B cell (primary cell): ENCODE data around the gene PTPN20. TPM values are rescaled to one million over a fixed set of nuclear protein-coding genes. Genes with fewer than 3 reads are reported as not detected.

Source experiments
- ATAC-seq: fragments of 200-7000 bp; cut with Tn5 transposase; one replicate; pipeline ENCODE4 v1.10.0; 2021; ENCODE audit warnings: low read depth, mild to moderate bottlenecking, moderate number of reproducible peaks, moderate library complexity
- CTCF ChIA-PET: fragments of 350-600 bp; sonication (Branson Sonifier 250); formaldehyde crosslinking; loops from one replicate; lab custom pipeline; 2021; ENCODE audit warnings: antibody characterized with exemption, inconsistent platforms; lab: Charles Lee
- POLR2A ChIA-PET: fragments of 350-600 bp; sonication (Branson Sonifier 250); formaldehyde crosslinking; loops from one replicate; lab custom pipeline; 2021; ENCODE audit warnings: antibody characterized with exemption; lab: Charles Lee
- DNase-seq: peaks from one replicate; pipeline ENCODE4 v3.0.0; 2013
- H2AFZ ChIP-seq: 2 replicates; pipeline ENCODE4 v1.6.1; 2012; ENCODE audit warnings: mild to moderate bottlenecking, low read depth, low read length; ENCODE audit not compliant: insufficient read depth, poor library complexity, severe bottlenecking
- H3K27ac ChIP-seq, 2 donors: 1 replicate in 1 of 2; 2 replicates in 1 of 2; pipeline ENCODE4 v1.5.1; 2012 to 2013; ENCODE audit warnings: low read length in 2 of 2, mild to moderate bottlenecking in 2 of 2, moderate library complexity in 1 of 2
- H3K27me3 ChIP-seq, 4 experiments: fragments of 200-600 bp in 1 of 4; sonication (generic) in 1 of 4; replicated peaks in 1 of 4; 1 replicate in 2 of 4; 2 replicates in 2 of 4; pipeline versions ENCODE4 v1.6.1 to v1.7.0; 2013 to 2016; ENCODE audit warnings: low read length in 3 of 4, mild to moderate bottlenecking in 2 of 4, mixed read lengths in 1 of 4, moderate library complexity in 1 of 4; ENCODE audit not compliant: insufficient read depth in 4 of 4, control insufficient read depth in 3 of 4; ENCODE audit errors: control extremely low read depth in 1 of 4
- H3K36me3 ChIP-seq, 2 experiments: replicated peaks in 1 of 2; 1 replicate in 1 of 2; 2 replicates in 1 of 2; pipeline versions ENCODE4 v1.6.1 to v1.7.1; 2013; ENCODE audit warnings: low read length in 1 of 2; ENCODE audit not compliant: insufficient read depth in 2 of 2, control insufficient read depth in 1 of 2; ENCODE audit errors: control extremely low read depth in 1 of 2, extremely low read depth in 1 of 2
- H3K4me1 ChIP-seq, 2 donors: fragments of 200-600 bp in 1 of 2; sonication (generic) in 1 of 2; 1 replicate in 1 of 2; 2 replicates in 1 of 2; pipeline versions ENCODE4 v1.5.1 to v1.6.1; 2013 to 2017; ENCODE audit warnings: low read length in 2 of 2; ENCODE audit not compliant: control insufficient read depth in 2 of 2, insufficient read depth in 2 of 2
- H3K4me2 ChIP-seq: replicated peaks from 2 replicates; pipeline ENCODE3; 2012; ENCODE audit warnings: mild to moderate bottlenecking, low read depth, low read length; ENCODE audit not compliant: poor library complexity, severe bottlenecking
- H3K4me3 ChIP-seq, 5 experiments: fragments of 200-600 bp in 1 of 5; sonication (generic) in 1 of 5; 1 replicate in 3 of 5; 2 replicates in 2 of 5; pipeline versions ENCODE4 v1.5.1 to v1.7.0; 2011 to 2016; ENCODE audit warnings: low read length in 4 of 5, mild to moderate bottlenecking in 4 of 5, low read depth in 2 of 5, control low read depth in 1 of 5, moderate library complexity in 1 of 5; ENCODE audit not compliant: insufficient read depth in 1 of 5; ENCODE audit errors: control extremely low read depth in 1 of 5, extremely low read depth in 1 of 5
- H3K79me2 ChIP-seq: fragments of 200-600 bp; sonication (generic); one replicate; pipeline ENCODE4 v1.6.0; 2016; ENCODE audit warnings: low read length; ENCODE audit not compliant: control insufficient read depth, insufficient read depth
- H3K9ac ChIP-seq: fragments of 200-600 bp; sonication (generic); 2 replicates; pipeline ENCODE4 v1.6.1; 2017; ENCODE audit warnings: mild to moderate bottlenecking, low read length, moderate library complexity
- H3K9me3 ChIP-seq, 3 donors: one replicate each; pipeline versions ENCODE4 v1.6.1 to v1.7.1; 2013; ENCODE audit warnings: low read length in 2 of 3; ENCODE audit not compliant: control insufficient read depth in 2 of 3, insufficient read depth in 1 of 3; ENCODE audit errors: control extremely low read depth in 1 of 3
- H4K20me1 ChIP-seq: 2 replicates; pipeline ENCODE4 v1.6.0; 2012; ENCODE audit warnings: mild to moderate bottlenecking, low read length; ENCODE audit not compliant: insufficient read depth, control insufficient read depth, poor library complexity, severe bottlenecking
- H3K27ac Mint-ChIP-seq: one replicate; pipeline ENCODE4 v1.8.0; 2021; ENCODE audit warnings: mixed read lengths
- H3K27me3 Mint-ChIP-seq: one replicate; pipeline ENCODE4 v1.8.0; 2021; ENCODE audit warnings: mixed read lengths
- H3K4me1 Mint-ChIP-seq: one replicate; pipeline ENCODE4 v1.8.0; 2021; ENCODE audit warnings: mixed read lengths
- H3K4me3 Mint-ChIP-seq: one replicate; pipeline ENCODE4 v1.8.0; 2021; ENCODE audit warnings: mixed read lengths
- H3K9me3 Mint-ChIP-seq: one replicate; pipeline ENCODE4 v1.8.0; 2022; ENCODE audit warnings: mixed read lengths; ENCODE audit not compliant: insufficient read depth
- EZH2 ChIP-seq: IDR thresholded peaks from 2 replicates; pipeline ENCODE4 v1.6.1; 2012; ENCODE audit warnings: borderline replicate concordance, low read depth, mild to moderate bottlenecking, moderate library complexity, low read length; ENCODE audit not compliant: insufficient read depth, poor library complexity, severe bottlenecking
- whole genome bisulfite sequencing: methylation state at CpG from one replicate; pipeline ENCODE4 v1.1.5; 2013; ENCODE audit warnings: missing lambda C conversion rate; ENCODE audit not compliant: insufficient coverage; 5-methylcytosine and 5-hydroxymethylcytosine counted together
- intact Hi-C: fragments of 100-400 bp; cut with micrococcal nuclease; formaldehyde crosslinking; loops from one replicate; pipeline ENCODE4 v1.10.0; 2022
- polyA plus RNA-seq: library from polyadenylated mRNA; depleted of rRNA; stranded (reverse); fragments of >200 nt; gene quantifications from 2 replicates; pipeline ENCODE4 v1.2.3, GENCODE V29; 2012
- total RNA-seq, 2 donors: library from RNA; stranded (reverse); fragments of 120-200 nt in 1 of 2; gene quantifications; 1 replicate in 1 of 2; 2 replicates in 1 of 2; pipeline versions ENCODE4 v1.2.3 to v1.2.4, GENCODE V29; 2013 to 2022
- TF ChIP-seq, protein P1 (sequence below): fragments of 200-600 bp; IDR thresholded peaks from one replicate; pipeline ENCODE4 v1.8.0; 2022; ENCODE audit warnings: antibody characterized with exemption, mild to moderate bottlenecking

Gene PTPN20
- total and polyA plus RNA-seq, 2 donors (not counting 1 experiment from before 2014, with no cell fraction given), result 0.24 to 4.2 TPM

DNA sequence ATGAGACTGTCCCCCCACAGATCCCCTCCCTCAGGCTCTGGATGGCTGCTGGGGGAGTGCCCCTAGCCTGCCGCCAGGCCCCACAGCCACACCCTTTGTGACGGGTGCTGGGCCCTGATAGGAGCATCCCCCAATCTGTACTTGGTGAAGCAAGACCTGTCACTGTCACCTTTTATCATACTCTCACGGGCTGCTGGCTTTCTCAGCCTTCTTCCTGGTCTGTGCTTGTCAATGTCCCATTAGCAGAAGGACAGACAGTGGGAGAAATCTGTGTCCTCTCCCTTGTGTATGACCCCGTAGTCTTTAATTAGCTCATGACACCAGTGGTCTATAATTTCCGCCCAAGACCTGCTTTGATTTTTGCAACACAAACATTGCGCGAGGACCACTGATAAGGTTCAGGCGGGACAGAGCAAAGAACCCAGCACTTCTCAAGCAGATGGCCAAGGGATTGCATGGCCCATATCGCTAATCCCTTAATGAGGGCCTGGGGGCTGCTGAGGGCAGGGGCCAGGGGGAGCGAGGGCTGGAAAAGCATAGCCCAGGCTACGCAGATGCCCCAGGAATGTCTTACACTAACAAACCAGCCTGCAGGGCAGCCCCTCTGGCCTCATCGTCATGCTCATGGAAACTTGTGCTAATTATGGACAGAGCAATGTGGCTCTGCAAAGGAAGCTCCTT is 127.8 kb downstream of the PTPN20 start:
- Histone ChIP-seq H3K79me2 (no peaks in the 10 kb centered on the region), H3K9me3 (no peaks in the 10 kb centered on the region), H4K20me1 (no peaks in the 10 kb centered on the region), H2AFZ (no peak overlapping the region), H3K27me3 (no peaks in the 10 kb centered on the region), H3K4me1 (no peaks in the 10 kb centered on the region), H3K9ac (no peak overlapping the region), H3K4me2 (no peak overlapping the region), H3K27ac (no peak overlapping the region), H3K4me3 (no peak overlapping the region), H3K36me3 (no peaks in the 10 kb centered on the region)
- TF ChIP-seq, protein P1, sequence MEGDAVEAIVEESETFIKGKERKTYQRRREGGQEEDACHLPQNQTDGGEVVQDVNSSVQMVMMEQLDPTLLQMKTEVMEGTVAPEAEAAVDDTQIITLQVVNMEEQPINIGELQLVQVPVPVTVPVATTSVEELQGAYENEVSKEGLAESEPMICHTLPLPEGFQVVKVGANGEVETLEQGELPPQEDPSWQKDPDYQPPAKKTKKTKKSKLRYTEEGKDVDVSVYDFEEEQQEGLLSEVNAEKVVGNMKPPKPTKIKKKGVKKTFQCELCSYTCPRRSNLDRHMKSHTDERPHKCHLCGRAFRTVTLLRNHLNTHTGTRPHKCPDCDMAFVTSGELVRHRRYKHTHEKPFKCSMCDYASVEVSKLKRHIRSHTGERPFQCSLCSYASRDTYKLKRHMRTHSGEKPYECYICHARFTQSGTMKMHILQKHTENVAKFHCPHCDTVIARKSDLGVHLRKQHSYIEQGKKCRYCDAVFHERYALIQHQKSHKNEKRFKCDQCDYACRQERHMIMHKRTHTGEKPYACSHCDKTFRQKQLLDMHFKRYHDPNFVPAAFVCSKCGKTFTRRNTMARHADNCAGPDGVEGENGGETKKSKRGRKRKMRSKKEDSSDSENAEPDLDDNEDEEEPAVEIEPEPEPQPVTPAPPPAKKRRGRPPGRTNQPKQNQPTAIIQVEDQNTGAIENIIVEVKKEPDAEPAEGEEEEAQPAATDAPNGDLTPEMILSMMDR, result no peak
- no peak for TF ChIP-seq EZH2
- ATAC-seq, result no peak
- no peak for DNase-seq
- ChIA-PET CTCF (interaction anchor here (1.3 to 2.0 kb wide), 3 partner anchors 9 to 273 kb away, joined by 3 to 8 read pairs (median 7); no protein-coding TSS in a partner anchor), POLR2A (no interaction called here)
- intact Hi-C loops, result no loop called here
- Mint-ChIP-seq H3K27me3 (peaks cover 3% of the 10 kb centered on the region), H3K27ac (no peak overlapping the region), H3K4me3 (no peak overlapping the region), H3K9me3 (no peaks in the 10 kb centered on the region), H3K4me1 (no peaks in the 10 kb centered on the region)
- WGBS, result 95% methylated on average over 11 of the region's 12 CpGs

DNA sequence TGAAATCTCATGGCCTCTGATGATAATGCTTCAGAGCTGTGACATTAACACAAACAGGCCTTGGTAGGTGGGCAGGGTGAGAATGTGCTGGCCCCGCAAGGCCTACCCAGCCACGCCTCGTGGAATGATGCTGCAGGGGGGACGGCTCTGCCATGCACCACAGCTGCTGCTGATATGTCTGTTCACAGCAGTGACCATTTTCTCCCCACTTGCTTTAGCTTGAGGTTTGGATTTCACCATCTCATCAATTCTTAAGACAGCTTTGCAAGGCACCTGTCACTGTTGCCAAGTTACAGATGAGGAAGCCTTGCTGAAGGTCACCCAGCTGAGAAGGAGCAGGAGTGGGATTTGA is 128.3 kb downstream of the PTPN20 start:
- DNase-seq, result no peak
- Histone ChIP-seq H3K4me1 (no peaks in the 10 kb centered on the region), H4K20me1 (no peaks in the 10 kb centered on the region), H3K9me3 (no peaks in the 10 kb centered on the region), H3K4me3 (no peak overlapping the region), H3K27me3 (no peaks in the 10 kb centered on the region), H3K9ac (no peak overlapping the region), H2AFZ (no peak overlapping the region), H3K4me2 (no peak overlapping the region), H3K27ac (no peak overlapping the region), H3K36me3 (no peaks in the 10 kb centered on the region), H3K79me2 (no peaks in the 10 kb centered on the region)
- CTCF ChIA-PET, result interaction anchor here (1.3 to 2.0 kb wide), 3 partner anchors 9 to 272 kb away, joined by 3 to 8 read pairs (median 7); no protein-coding TSS in a partner anchor
- no peaks in the 10 kb centered on the region for H3K9me3 Mint-ChIP-seq
- no peaks in the 10 kb centered on the region for H3K4me1 Mint-ChIP-seq
- H3K4me3 Mint-ChIP-seq, result no peak overlapping the region
- POLR2A ChIA-PET, result no interaction called here
- peaks cover 3% of the 10 kb centered on the region for H3K27me3 Mint-ChIP-seq
- H3K27ac Mint-ChIP-seq, result no peak overlapping the region
- intact Hi-C loops, result no loop called here
- ATAC-seq, result no peak
- 87% methylated on average over 4 of the region's 4 CpGs for WGBS
- TF ChIP-seq, protein P1, result no peak
- TF ChIP-seq EZH2, result no peak
